ENCODE results near the gene PXYLP1. TPM values are rescaled to one million over a fixed set of nuclear protein-coding genes. Genes with fewer than 3 reads are reported as not detected.

The PXYLP1 gene
- total and polyA plus RNA-seq, 9 of the 15 experiments (the other 6 are each of a cell fraction or from before 2014, with no cell fraction given): 0.80 to 2.9 (median 1.3) TPM

GRCh38 chr3:141228395-141228794, 3.2 kb upstream of the PXYLP1 start:
- POLR2A ChIA-PET: interaction anchor here (1.1 to 1.4 kb wide), 2 partner anchors 12 to 14 kb away, joined by 3 to 5 read pairs; no protein-coding TSS in a partner anchor
- H2AFZ ChIP-seq (ENCODE audit: low read depth, low read length): no peak overlapping the region
- H3K4me1 ChIP-seq (replicated peaks in 1 of 2; ENCODE audit: control insufficient read depth in 2 of 2, insufficient read depth in 2 of 2, low read length in 2 of 2): peaks cover 7 to 21% of the 10 kb centered on the region in 2 experiments
- TF ChIP-seq, protein P1, sequence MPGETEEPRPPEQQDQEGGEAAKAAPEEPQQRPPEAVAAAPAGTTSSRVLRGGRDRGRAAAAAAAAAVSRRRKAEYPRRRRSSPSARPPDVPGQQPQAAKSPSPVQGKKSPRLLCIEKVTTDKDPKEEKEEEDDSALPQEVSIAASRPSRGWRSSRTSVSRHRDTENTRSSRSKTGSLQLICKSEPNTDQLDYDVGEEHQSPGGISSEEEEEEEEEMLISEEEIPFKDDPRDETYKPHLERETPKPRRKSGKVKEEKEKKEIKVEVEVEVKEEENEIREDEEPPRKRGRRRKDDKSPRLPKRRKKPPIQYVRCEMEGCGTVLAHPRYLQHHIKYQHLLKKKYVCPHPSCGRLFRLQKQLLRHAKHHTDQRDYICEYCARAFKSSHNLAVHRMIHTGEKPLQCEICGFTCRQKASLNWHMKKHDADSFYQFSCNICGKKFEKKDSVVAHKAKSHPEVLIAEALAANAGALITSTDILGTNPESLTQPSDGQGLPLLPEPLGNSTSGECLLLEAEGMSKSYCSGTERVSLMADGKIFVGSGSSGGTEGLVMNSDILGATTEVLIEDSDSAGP (CRISPR knock-in tag; IDR thresholded peaks at IDR 0.05): no peak
- TF ChIP-seq CBX3 (IDR thresholded peaks at IDR 0.05; ENCODE audit: borderline replicate concordance in 1 of 2, low read length in 2 of 2) (no peak), HCFC1 (IDR thresholded peaks at IDR 0.05; ENCODE audit: low read depth, low read length) (no peak), PURB (CRISPR knock-in tag; IDR thresholded peaks at IDR 0.05; ENCODE audit: low read depth) (no peak), HOXB6 (CRISPR knock-in tag; IDR thresholded peaks at IDR 0.05; ENCODE audit: borderline replicate concordance) (no peak), BRD4 (IDR thresholded peaks at IDR 0.05) (no peak), JUN (IDR thresholded peaks at IDR 0.05; ENCODE audit: borderline replicate concordance, low read depth, low read length) (no peak), JUN (CRISPR knock-in tag; IDR thresholded peaks at IDR 0.05; ENCODE audit: borderline replicate concordance) (no peak), IRF1 (CRISPR knock-in tag; IDR thresholded peaks at IDR 0.05; ENCODE audit: borderline replicate concordance) (no peak), NR2F6 (CRISPR knock-in tag; IDR thresholded peaks at IDR 0.05) (no peak), MAFF (IDR thresholded peaks at IDR 0.05; ENCODE audit: low read length) (no peak), ZNF224 (CRISPR knock-in tag; IDR thresholded peaks at IDR 0.05) (no peak), HNRNPK (IDR thresholded peaks at IDR 0.05; ENCODE audit: low read depth, low read length, poor library complexity, severe bottlenecking) (no peak), HNRNPH1 (optimal IDR thresholded peaks at IDR 0.05; ENCODE audit: low read depth, low read length) (no peak), THRAP3 (IDR thresholded peaks at IDR 0.05; ENCODE audit: borderline replicate concordance) (no peak), BMI1 (IDR thresholded peaks at IDR 0.05; ENCODE audit: low read length) (no peak), CHD1 (IDR thresholded peaks at IDR 0.05; ENCODE audit: low read length) (no peak), RBM25 (IDR thresholded peaks at IDR 0.05; ENCODE audit: low read depth, low read length, severe bottlenecking) (no peak)
- TF ChIP-seq, protein P2, sequence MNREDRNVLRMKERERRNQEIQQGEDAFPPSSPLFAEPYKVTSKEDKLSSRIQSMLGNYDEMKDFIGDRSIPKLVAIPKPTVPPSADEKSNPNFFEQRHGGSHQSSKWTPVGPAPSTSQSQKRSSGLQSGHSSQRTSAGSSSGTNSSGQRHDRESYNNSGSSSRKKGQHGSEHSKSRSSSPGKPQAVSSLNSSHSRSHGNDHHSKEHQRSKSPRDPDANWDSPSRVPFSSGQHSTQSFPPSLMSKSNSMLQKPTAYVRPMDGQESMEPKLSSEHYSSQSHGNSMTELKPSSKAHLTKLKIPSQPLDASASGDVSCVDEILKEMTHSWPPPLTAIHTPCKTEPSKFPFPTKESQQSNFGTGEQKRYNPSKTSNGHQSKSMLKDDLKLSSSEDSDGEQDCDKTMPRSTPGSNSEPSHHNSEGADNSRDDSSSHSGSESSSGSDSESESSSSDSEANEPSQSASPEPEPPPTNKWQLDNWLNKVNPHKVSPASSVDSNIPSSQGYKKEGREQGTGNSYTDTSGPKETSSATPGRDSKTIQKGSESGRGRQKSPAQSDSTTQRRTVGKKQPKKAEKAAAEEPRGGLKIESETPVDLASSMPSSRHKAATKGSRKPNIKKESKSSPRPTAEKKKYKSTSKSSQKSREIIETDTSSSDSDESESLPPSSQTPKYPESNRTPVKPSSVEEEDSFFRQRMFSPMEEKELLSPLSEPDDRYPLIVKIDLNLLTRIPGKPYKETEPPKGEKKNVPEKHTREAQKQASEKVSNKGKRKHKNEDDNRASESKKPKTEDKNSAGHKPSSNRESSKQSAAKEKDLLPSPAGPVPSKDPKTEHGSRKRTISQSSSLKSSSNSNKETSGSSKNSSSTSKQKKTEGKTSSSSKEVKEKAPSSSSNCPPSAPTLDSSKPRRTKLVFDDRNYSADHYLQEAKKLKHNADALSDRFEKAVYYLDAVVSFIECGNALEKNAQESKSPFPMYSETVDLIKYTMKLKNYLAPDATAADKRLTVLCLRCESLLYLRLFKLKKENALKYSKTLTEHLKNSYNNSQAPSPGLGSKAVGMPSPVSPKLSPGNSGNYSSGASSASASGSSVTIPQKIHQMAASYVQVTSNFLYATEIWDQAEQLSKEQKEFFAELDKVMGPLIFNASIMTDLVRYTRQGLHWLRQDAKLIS (CRISPR knock-in tag; IDR thresholded peaks at IDR 0.05): no peak
- H3K4me2 ChIP-seq (ENCODE audit: insufficient read depth, low read length): no peak overlapping the region
- H3K27me3 ChIP-seq (ENCODE audit: control insufficient read depth in 2 of 2, insufficient read depth in 2 of 2, low read length in 2 of 2): peaks cover 8 to 18% of the 10 kb centered on the region in 2 experiments; a peak in 4 of 5 replicates
- H3K79me2 ChIP-seq (ENCODE audit: control insufficient read depth, insufficient read depth, low read length): no peaks in the 10 kb centered on the region
- intact Hi-C loops (cut with micrococcal nuclease) (no loop called here), in situ Hi-C loops (cut with MboI) (no loop called here)
- H3K27ac ChIP-seq (ENCODE audit: extremely low read depth, low read depth, low read length): no peak overlapping the region
- no peaks in the 10 kb centered on the region for H4K20me1 ChIP-seq (replicated peaks; ENCODE audit: control insufficient read depth, insufficient read depth, low read length)
- no peaks in the 10 kb centered on the region for H3K9me1 ChIP-seq (ENCODE audit: control insufficient read depth, insufficient read depth, low read length)
- no peaks in the 10 kb centered on the region for H3K36me3 ChIP-seq (ENCODE audit: control insufficient read depth, insufficient read depth, low read length)
- WGBS (ENCODE audit: insufficient coverage, low coverage, missing lambda C conversion rate): 7% methylated on average over 2 of the region's 2 CpGs
- FAIRE-seq (no peak), DNase-seq (ENCODE audit: extremely low read depth in 1 of 4, low spot score in 3 of 4) (no peak), ATAC-seq (no peak)
- H3K9ac ChIP-seq (ENCODE audit: insufficient read depth in 1 of 2, low read depth in 2 of 2, low read length in 2 of 2): no peak overlapping the region
- no TSS peak for BruUV-seq (replicated peaks)
- H3K4me3 ChIP-seq: no peak overlapping the region
- H3K9me3 ChIP-seq (replicated peaks; ENCODE audit: control insufficient read depth, insufficient read depth, low read depth, low read length): no peaks in the 10 kb centered on the region
- CTCF ChIA-PET (ENCODE audit: low intra/inter-chr PET ratio): no interaction called here

Measured in K562 (cell line).